ENCODE results near the gene APBB2.
A peak's percentile ranks its signal among the peaks of the same experiment; 100 is the strongest.

GRCh38 chr4:40980318-40980883 is 233.9 kb downstream of the APBB2 start:
- TF ChIP-seq, protein P1, sequence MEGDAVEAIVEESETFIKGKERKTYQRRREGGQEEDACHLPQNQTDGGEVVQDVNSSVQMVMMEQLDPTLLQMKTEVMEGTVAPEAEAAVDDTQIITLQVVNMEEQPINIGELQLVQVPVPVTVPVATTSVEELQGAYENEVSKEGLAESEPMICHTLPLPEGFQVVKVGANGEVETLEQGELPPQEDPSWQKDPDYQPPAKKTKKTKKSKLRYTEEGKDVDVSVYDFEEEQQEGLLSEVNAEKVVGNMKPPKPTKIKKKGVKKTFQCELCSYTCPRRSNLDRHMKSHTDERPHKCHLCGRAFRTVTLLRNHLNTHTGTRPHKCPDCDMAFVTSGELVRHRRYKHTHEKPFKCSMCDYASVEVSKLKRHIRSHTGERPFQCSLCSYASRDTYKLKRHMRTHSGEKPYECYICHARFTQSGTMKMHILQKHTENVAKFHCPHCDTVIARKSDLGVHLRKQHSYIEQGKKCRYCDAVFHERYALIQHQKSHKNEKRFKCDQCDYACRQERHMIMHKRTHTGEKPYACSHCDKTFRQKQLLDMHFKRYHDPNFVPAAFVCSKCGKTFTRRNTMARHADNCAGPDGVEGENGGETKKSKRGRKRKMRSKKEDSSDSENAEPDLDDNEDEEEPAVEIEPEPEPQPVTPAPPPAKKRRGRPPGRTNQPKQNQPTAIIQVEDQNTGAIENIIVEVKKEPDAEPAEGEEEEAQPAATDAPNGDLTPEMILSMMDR (IDR thresholded peaks at IDR 0.05; ENCODE audit: control extremely low read depth in 1 of 3, insufficient read depth in 1 of 3, low read depth in 1 of 3, low read length in 3 of 3): peak; percentile 50 to 66 (median 65)
- TF ChIP-seq PHF8 (conservative IDR thresholded peaks at IDR 0.05; ENCODE audit: low read depth, low read length): no peak
- no peak for TF ChIP-seq CBX5 (IDR thresholded peaks at IDR 0.05; ENCODE audit: low read depth, low read length)
- no peak for TF ChIP-seq EGR1 (IDR thresholded peaks at IDR 0.05; ENCODE audit: borderline replicate concordance, low read depth, low read length)
- TF ChIP-seq POLR2A (IDR thresholded peaks at IDR 0.05; ENCODE audit: control extremely low read depth in 1 of 2, low read depth in 2 of 2, low read length in 2 of 2): no peak
- TF ChIP-seq, protein P2, sequence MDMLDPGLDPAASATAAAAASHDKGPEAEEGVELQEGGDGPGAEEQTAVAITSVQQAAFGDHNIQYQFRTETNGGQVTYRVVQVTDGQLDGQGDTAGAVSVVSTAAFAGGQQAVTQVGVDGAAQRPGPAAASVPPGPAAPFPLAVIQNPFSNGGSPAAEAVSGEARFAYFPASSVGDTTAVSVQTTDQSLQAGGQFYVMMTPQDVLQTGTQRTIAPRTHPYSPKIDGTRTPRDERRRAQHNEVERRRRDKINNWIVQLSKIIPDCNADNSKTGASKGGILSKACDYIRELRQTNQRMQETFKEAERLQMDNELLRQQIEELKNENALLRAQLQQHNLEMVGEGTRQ (IDR thresholded peaks at IDR 0.05; ENCODE audit: low read length): no peak
- TF ChIP-seq, protein P3, sequence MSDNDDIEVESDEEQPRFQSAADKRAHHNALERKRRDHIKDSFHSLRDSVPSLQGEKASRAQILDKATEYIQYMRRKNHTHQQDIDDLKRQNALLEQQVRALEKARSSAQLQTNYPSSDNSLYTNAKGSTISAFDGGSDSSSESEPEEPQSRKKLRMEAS (IDR thresholded peaks at IDR 0.05): no peak
- TF ChIP-seq GABPA (IDR thresholded peaks at IDR 0.05; ENCODE audit: borderline replicate concordance, insufficient read depth, low read length): no peak
- no peak for TF ChIP-seq BRCA1 (IDR thresholded peaks at IDR 0.05; ENCODE audit: low read depth, low read length)
- no peak for TF ChIP-seq EZH2 (IDR thresholded peaks at IDR 0.05; ENCODE audit: low read depth, low read length, severe bottlenecking)
- TF ChIP-seq POLR2AphosphoS5 (IDR thresholded peaks at IDR 0.05; ENCODE audit: low read depth, low read length): no peak
- no peak for TF ChIP-seq RNF2 (IDR thresholded peaks at IDR 0.05; ENCODE audit: borderline replicate concordance, low read depth, low read length, missing control alignments, poor library complexity, severe bottlenecking)
- no peak for TF ChIP-seq SAP30 (IDR thresholded peaks at IDR 0.05; ENCODE audit: insufficient read depth, insufficient replicate concordance, low read length)

All from H1 (cell line).